NCI-H1436 (cell line): ENCODE data around the gene HNRNPL.

Experiments
- DNase-seq: peaks from one replicate; lab custom pipeline; 2025; lab: John Stamatoyannopoulos, UW

HNRNPL gene

DNA sequence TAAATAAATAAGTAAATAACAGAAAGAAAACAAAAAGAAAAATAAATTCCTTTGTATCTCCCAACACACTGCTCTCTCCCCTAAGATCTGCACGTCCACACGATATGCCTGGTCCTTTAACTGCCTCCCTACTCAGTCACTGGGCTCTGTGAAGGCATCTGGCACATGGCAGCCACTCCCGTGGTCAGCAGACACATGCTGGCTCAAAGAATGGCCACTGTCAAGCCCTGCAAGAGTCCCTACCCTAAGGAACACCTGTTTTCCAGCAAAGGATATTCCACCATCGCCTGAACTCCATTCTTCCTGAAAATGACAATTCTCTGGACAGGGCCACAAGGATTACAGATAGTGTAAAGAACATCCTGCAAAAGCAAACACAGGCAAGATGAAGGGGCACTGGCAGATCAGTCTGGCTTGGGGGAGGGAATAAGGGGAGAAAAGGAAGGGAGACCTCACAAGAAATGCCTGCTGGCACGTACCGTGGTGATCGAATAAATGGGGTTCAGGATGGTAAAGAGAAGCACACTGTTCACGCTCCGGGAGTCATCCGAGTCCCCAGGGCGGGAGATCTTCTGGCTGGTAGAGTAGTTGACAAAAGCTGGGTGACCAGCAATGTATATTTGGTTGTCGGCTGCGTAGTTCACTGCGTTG lies 4.3 kb downstream of the HNRNPL start:
- DNase-seq = no peak

GRCh38 chr19:38844093-38844686 lies 5.6 kb downstream of the HNRNPL start:
- no peak for DNase-seq

DNA sequence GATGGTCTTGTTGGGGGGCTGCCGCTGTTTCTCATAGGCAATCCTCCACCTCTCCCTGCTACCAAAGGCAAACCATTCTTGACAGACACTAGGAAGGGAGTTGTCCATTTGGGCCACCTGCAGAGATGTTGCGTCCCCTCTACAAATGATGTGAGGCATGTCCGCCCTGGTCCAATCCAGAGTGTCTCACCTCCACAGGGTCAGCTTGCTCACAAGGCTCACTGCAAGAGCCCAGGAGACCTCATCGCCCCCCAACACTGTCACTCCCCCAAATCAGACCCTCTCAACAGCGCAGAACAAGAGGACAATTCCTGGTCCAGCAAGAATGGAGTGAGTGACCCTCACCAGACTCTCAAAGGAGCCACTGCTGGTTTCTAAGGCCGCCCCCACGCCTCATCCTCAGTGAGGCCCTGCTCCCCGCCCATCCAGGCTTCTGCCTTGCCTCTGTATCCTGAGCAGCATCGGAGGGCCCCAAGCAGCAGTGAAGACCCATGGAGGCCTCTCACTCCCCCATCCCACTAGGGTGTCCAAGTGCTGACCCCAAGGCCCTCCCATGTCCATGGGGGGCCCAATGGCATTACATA lies 6.5 kb downstream of the HNRNPL start:
- no peak for DNase-seq

DNA sequence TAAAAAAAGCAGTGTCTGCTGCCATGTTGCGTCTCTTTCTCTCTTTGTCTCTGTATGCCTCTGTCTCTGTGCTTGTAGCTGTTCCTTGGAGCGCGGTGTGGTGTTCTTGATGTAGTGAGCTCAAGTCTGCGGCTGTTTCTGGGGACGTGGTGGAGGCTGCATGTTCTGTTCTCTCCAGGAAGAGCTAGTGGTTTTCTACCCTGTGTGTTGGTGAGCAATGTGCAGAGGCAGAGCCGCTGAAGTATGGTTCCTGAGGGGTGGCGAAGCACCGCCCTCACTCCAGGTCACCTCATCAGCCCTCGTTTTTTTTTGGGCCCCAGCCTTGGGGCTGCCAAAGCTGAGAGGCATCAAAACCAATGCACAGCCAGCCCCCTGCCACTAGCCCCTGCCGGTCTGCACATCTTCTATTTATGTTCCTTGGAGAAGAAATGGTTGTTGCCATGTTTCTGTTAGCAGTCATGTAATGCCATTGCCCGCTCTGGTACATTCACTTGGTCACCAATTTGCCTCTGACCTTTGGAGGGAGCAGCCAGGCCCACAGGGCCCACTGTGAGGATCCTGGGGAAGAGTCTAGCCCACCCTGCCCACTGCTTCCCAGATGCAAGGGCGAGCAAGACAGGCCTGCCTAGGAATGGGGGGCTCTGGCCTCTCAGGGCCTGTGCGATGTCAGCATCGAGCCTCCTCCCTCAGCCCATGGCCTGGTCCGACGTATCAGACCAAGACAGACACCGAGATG lies 7.2 kb downstream of the HNRNPL start:
- no peak for DNase-seq

GRCh38 chr19:38841787-38842438 lies 7.9 kb downstream of the HNRNPL start:
- no peak for DNase-seq

- no peak for DNase-seq
Measured at GRCh38 chr19:38841180-38841766, 8.5 kb downstream of the HNRNPL start.

DNA sequence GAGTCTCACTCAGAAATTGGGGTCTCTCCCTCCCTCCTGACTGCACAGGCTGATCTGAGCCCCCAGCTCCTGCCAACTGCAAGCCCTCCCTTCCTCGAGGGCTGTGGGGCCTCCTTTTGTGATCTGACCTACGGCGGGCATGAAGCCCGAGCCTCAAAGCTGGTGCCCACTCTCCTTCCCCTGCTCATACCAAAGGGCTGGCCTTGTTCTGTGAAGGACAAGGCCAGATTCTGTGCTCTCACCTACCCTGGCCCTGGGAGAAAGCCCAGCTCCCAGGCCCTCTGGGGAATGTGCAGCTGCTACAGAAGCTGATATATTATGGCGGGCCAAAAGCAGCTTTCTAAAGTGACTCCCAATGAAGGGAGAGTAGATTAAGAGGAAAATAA lies 9.2 kb downstream of the HNRNPL start:
- no peak for DNase-seq

DNA sequence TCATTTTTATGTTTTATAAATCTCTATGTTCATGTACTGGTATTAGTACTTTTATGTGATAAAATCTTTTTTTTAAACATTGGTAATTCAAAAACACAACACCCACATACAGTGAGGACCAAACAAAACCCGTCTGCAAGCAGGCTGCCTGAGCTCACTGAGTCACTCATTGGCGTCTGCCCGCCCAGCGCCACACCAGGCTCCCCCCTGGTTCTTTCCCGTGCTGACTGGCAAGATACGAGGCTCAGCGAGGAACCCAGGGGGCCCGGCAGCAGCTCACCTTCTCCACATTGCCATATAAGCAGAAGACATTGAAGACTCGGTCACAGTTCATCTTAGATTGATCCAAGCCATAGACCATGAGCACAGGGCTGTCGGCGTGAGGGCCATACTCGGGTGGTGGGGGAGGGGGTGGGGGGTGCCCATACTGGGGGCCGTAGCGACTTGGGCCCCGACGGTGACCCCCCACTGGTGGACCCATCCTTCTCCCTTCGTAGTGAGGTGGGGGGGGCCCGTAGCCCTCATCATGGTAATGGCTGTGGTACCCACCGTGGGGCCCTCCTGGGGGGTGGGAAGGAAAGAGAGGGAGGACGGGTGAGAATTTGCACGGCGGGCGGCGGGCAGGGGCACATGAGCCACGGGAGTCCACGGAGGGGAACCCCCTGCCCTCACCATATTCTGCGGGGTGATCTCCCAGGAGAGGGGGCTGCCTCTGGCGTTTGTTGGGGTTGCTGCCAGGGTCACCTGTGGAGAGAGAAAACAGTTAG lies 9.8 kb downstream of the HNRNPL start:
- no peak for DNase-seq

DNA sequence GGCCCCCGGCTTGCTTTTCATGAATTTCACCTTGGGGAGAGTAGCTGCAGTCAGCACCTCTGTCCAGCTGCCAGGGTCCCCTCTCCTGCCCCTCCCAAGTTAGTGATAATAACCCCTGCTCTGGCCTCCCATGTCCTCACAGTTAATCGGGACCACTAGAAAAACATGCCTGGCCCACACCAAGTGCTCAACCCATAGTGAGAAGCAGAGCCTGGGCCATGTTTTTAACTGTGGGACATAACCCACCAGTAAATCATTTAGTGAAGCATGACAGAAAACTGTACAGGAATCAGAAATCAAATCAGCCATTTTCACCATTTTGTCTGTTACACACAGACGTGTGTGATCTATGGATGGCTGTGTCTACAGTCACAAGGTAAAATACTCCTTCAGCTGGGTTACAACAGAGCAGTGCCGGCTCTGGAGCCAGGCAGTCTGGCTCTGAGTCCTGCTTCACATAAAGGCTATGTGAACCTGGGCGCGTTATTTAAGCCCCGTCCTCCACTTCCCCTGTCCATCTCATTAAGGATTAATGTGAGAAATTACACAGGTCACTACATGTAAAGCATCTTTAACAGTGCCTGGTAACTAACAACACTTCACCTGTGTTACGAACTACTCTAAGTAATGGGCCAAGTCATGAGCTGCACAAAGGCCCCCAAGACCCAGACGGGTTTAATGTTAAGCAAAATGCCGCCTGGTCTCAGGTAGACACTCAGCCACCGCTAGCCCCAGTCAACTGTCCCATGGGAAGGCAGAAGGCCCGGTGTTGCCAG lies 10.6 kb downstream of the HNRNPL start:
- DNase-seq = no peak

DNA sequence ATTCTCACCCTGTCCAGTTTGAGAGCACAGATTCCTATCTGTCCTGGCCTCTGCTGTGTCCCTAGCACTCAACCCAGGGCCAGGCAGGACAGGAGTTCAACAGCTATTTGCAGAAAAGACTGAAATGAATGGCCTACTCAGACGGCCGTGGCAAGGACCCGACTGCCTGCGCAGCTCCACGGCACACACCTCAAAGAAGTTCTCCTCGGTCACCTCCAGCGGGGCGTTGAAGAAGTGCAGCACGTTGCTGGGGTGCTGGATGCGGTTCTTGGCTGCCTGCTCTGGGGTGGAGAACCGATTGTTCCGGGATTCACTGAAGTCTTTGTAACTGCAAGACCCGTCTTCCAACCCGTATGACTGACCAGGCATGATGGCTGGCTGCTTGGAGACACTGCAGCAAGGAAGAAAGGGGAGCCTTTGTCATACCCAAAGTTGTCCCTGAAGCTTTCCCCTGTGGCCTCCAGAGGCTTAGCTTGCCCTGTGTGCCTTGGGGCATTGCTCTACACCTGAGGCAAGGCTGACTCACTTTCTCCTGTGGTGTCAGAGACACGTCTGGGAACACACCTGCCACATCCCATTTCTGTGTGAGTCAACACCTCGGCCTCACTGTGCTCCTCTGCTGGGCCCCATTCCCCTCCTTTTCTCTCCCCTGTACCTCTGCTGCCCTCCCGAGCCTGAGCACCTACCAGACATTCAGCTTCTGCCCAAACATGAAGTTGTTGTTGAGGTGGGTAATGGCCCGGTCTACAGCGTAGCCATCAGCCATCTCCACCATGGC lies 11.4 kb downstream of the HNRNPL start:
- DNase-seq = no peak

DNA sequence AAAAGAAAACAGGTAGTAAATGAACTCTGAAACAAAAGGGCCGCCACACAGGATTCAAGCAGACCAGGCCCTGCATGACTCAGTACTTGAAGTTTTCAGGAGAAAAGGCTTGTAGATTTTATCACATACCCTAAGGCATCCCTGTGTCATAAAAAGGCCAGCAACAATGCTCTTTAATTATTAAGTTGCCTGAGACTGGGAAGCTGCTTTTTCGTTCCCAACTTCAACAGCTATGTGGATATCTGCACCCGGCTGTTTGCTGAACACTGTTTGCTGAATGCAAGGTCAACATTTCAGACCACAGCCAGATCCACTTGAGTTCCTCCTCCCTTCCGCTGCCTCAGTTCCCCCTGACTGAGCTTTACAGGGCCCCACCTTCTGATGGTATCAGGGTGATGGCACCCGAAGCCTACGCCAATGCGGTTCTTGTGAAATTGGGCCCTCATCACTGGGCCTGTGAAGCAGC lies 12.1 kb downstream of the HNRNPL start:
- no peak for DNase-seq

DNA sequence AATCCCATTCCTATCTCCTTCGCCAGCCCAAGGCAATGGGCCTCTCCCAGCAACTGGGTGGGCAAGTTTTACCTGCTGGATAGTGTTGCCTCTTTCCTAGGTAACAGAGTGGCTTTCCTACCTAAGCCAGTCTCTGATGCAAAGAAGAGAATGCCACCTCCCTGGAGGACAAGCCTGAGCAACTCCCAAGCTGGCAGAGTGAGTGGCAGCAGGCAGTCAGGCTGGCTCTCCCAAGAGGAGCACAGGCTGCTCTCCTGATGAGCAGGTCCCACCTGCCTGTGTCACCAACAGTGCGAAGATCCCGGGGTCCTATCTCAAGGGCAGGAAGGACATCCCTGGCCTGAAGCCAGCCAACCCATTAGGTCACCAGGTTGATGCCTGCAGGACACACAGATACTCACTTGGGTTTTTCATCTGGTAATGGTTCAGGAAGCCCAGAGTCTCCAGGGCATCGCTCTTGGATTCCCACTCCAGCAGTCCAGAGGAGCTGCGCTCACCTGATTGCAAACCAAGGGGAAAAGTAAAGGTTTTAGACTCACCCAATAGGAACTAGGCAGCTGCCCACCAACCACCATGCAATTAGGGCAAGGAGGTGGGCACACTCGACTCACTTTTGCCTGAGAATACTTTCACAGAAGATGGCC lies 12.7 kb downstream of the HNRNPL start:
- DNase-seq = no peak

DNA sequence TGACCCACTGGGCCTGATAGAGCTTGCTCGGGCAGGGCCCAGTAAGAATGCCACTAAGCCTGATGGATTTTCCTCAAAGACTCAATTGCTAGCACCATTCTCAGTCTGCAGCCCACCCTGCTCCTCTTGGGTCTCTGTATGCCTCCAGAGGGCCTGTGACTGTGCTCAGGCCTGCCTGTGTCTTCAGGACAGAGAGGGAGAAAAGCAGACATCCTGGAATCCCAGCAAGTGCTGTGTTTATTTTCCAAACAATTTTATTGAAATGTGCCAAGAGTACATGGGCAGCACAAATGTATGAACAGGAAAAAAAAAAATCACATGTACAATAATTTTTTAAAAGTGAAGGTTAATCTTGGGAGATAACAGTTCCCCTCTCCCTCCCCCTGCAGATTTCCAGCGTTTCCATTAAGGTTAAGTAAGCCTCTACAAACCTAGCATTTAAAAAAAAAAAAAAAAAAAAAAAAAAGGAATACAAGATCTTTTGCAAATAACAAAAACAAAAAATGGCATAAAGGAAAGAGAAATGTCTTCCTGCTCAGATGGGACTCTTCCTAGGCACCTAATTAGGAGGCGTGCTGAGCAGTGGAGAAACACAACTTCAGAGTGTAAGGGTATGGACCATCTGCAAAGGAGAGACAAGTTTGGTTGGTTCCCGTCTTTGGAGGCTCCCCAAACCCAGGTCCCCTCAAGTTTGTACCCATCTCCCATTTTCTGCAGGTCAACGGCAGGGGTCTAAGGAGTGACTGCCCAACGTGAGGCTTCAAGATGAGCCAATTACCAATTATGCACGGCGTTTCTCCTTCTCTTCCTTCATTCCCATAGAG lies 13.4 kb downstream of the HNRNPL start:
- no peak for DNase-seq

- DNase-seq = no peak
Measured at GRCh38 chr19:38834590-38834989, 15.2 kb downstream of the HNRNPL start.

DNA sequence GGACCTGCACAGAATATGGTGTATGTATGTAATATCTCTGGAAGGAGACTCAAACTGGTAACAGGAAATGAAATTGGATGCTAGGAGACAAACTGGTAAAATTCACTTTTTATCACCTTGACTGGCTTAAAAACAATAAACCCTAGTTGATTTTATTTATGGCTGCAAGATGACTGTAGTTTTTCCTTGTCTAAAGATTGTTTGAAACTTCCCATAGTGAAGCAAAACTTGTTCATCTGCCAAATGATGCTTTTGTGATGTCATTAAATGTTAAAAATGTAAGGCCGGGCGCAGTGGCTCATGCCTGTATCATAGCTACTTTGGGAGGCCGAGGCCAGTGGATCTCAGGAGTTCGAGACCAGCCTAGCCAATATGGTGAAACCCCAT lies 15.7 kb downstream of the HNRNPL start:
- no peak for DNase-seq

DNA sequence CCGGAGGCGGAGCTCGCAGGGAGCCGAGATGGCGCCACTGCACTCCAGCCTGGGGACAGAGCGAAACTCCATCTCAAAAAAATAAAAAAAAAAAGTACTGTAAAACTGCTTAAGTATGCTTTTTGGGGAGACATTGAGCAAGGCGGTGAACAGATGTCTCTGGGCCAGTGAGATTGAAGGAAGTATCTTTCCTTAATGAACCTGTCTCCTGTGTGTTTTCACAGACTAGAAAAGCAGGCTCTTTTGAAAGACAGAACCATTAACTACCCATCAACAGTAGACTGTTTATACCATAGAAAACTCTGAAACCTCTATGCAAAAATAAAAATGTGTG lies 16.7 kb downstream of the HNRNPL start:
- DNase-seq = no peak

- DNase-seq = no peak
Measured at GRCh38 chr19:38831142-38831605, 18.6 kb downstream of the HNRNPL start.

GRCh38 chr19:38830039-38830733 lies 19.6 kb downstream of the HNRNPL start:
- no peak for DNase-seq
